B cell (primary cell): ENCODE results near the gene ADK.

Experiments
- CTCF ChIP-seq: fragments of 200-600 bp; IDR thresholded peaks from one replicate; pipeline ENCODE4 v1.8.0; 2022; ENCODE audit warnings: antibody characterized with exemption, mild to moderate bottlenecking
- EZH2 ChIP-seq: IDR thresholded peaks from 2 replicates; pipeline ENCODE4 v1.6.1; 2012; ENCODE audit warnings: borderline replicate concordance, low read depth, mild to moderate bottlenecking, moderate library complexity, low read length; ENCODE audit not compliant: insufficient read depth, poor library complexity, severe bottlenecking

GRCh38 chr10:74587109-74587854 lies 436.3 kb downstream of the ADK start:
- TF ChIP-seq CTCF (no peak), EZH2 (no peak)
